Mucosa of rectum (tissue), 2 donors: Measurements from ENCODE around the gene S100A6.

Experiments used
- H3K27ac ChIP-seq, 2 donors: one replicate each; pipeline ENCODE4 v1.7.0; 2013; ENCODE audit warnings: inconsistent platforms in 2 of 2, low read depth in 2 of 2, low read length in 2 of 2
- H3K27me3 ChIP-seq, 2 donors: one replicate each; pipeline ENCODE4 v1.7.0; 2013; ENCODE audit warnings: low read length in 2 of 2; ENCODE audit not compliant: control insufficient read depth in 2 of 2, insufficient read depth in 2 of 2
- H3K36me3 ChIP-seq, 2 donors: one replicate each; pipeline ENCODE4 v1.7.0; 2013; ENCODE audit warnings: low read length in 2 of 2; ENCODE audit not compliant: control insufficient read depth in 2 of 2, insufficient read depth in 2 of 2
- H3K4me1 ChIP-seq, 2 donors: one replicate each; pipeline ENCODE4 v1.7.0; 2013; ENCODE audit warnings: low read length in 2 of 2, mild to moderate bottlenecking in 1 of 2; ENCODE audit not compliant: control insufficient read depth in 2 of 2, insufficient read depth in 2 of 2
- H3K4me3 ChIP-seq, 2 donors: one replicate each; pipeline ENCODE4 v1.7.0; 2013; ENCODE audit warnings: low read length in 2 of 2
- H3K9ac ChIP-seq, 2 donors: one replicate each; pipeline ENCODE4 v1.7.0; 2013; ENCODE audit warnings: low read length in 2 of 2, low read depth in 1 of 2, mild to moderate bottlenecking in 1 of 2
- H3K9me3 ChIP-seq, 2 donors: one replicate each; pipeline ENCODE4 v1.7.0; 2013; ENCODE audit warnings: low read length in 2 of 2; ENCODE audit not compliant: control insufficient read depth in 2 of 2
- donor health status: healthy.
- donor health status: Normal muscosa, but diverticular disease.

S100A6 gene

GRCh38 chr1:153485863-153486262 is 49.9 kb downstream of the S100A6 start:
- Histone ChIP-seq H3K27me3 (peaks cover 0 to 4% of the 10 kb centered on the region in 2 donors), H3K27ac (no peak overlapping the region)

More at GRCh38 chr1:153485863-153486262, 49.9 kb downstream of the S100A6 start:
- Histone ChIP-seq H3K36me3 (no peaks in the 10 kb centered on the region), H3K4me3 (no peak overlapping the region), H3K4me1 (no peaks in the 10 kb centered on the region), H3K9me3 (no peaks in the 10 kb centered on the region), H3K9ac (no peak overlapping the region)
